CD4-positive, alpha-beta T cell (primary cell): Measurements from ENCODE around the gene TOMM40L. TPM values are rescaled to one million over a fixed set of nuclear protein-coding genes. Genes with fewer than 3 reads are reported as not detected.

ENCODE experiments used
- ATAC-seq: fragments of 200-7000 bp; cut with Tn5 transposase; one replicate; pipeline ENCODE4 v1.10.0; 2022; ENCODE audit warnings: mild to moderate bottlenecking; ENCODE audit not compliant: poor library complexity
- CTCF ChIA-PET: fragments of 350-600 bp; sonication (Branson Sonifier 250); formaldehyde crosslinking; loops from one replicate; lab custom pipeline; 2021; ENCODE audit warnings: antibody characterized with exemption, inconsistent platforms; lab: Charles Lee
- POLR2A ChIA-PET: fragments of 350-600 bp; sonication (Branson Sonifier 250); formaldehyde crosslinking; loops from one replicate; lab custom pipeline; 2021; ENCODE audit warnings: antibody characterized with exemption, inconsistent platforms; lab: Charles Lee
- DNase-seq, 14 experiments: peaks; one replicate each; pipeline ENCODE4 v3.0.0-alpha.2; 2013 to 2020; ENCODE audit warnings: mixed read lengths in 2 of 14
- H3K27ac ChIP-seq, 2 donors: one replicate each; pipeline versions ENCODE4 v1.5.1 to v1.7.0; 2013; ENCODE audit warnings: low read length in 2 of 2, low read depth in 1 of 2, mild to moderate bottlenecking in 1 of 2
- H3K27me3 ChIP-seq, 2 experiments: 1 replicate in 1 of 2; 2 replicates in 1 of 2; pipeline versions ENCODE4 v1.6.1 to v1.7.0; 2013; ENCODE audit warnings: low read length in 2 of 2, control low read depth in 1 of 2, mild to moderate bottlenecking in 1 of 2, moderate library complexity in 1 of 2; ENCODE audit not compliant: insufficient read depth in 2 of 2, control insufficient read depth in 1 of 2
- H3K36me3 ChIP-seq: one replicate; pipeline ENCODE4 v1.6.1; 2013; ENCODE audit warnings: low read length, control low read depth; ENCODE audit not compliant: insufficient read depth
- H3K4me1 ChIP-seq: one replicate; pipeline ENCODE4 v1.6.1; 2013; ENCODE audit warnings: low read length, control low read depth; ENCODE audit not compliant: insufficient read depth
- H3K4me3 ChIP-seq: one replicate; pipeline ENCODE4 v1.5.1; 2013; ENCODE audit warnings: mild to moderate bottlenecking, low read length, moderate library complexity
- H3K9me3 ChIP-seq, 2 experiments: 1 replicate in 1 of 2; 2 replicates in 1 of 2; pipeline versions ENCODE4 v1.6.1 to v1.7.0; 2013; ENCODE audit warnings: low read length in 2 of 2, mild to moderate bottlenecking in 2 of 2, control low read depth in 1 of 2, moderate library complexity in 1 of 2; ENCODE audit not compliant: control insufficient read depth in 1 of 2, insufficient read depth in 1 of 2
- H3K27ac Mint-ChIP-seq: one replicate; pipeline ENCODE4 v1.8.0; 2020; ENCODE audit warnings: mixed read lengths
- H3K27me3 Mint-ChIP-seq: one replicate; pipeline ENCODE4 v1.8.0; 2021; ENCODE audit warnings: mixed read lengths
- H3K36me3 Mint-ChIP-seq: one replicate; pipeline ENCODE4 v1.8.0; 2021; ENCODE audit warnings: low read depth, mixed read lengths
- H3K4me1 Mint-ChIP-seq: one replicate; pipeline ENCODE4 v1.8.0; 2021; ENCODE audit warnings: low read depth, mixed read lengths
- H3K4me3 Mint-ChIP-seq: one replicate; pipeline ENCODE4 v1.8.0; 2020; ENCODE audit warnings: mild to moderate bottlenecking, mixed read lengths
- H3K9me3 Mint-ChIP-seq: one replicate; pipeline ENCODE4 v1.8.0; 2020; ENCODE audit warnings: mixed read lengths
- CTCF ChIP-seq: fragments of 200-600 bp; IDR thresholded peaks from one replicate; pipeline ENCODE4 v1.8.0; 2022; ENCODE audit warnings: antibody characterized with exemption, mild to moderate bottlenecking
- intact Hi-C, 2 experiments: fragments of 100-400 bp; cut with DNase I in 1 of 2; cut with micrococcal nuclease in 1 of 2; formaldehyde crosslinking; loops; one replicate each; pipeline versions ENCODE4 v1.15.1 to v1.9.0; 2023 to 2025; cut with DNase I, micrococcal nuclease
- total RNA-seq, 174 experiments: library from RNA in 2 of 174; stranded (reverse) in 2 of 174; gene quantifications; one replicate each; pipeline ENCODE4 v1.2.3 and lab custom pipeline; 2021 to 2026

Gene TOMM40L
- total RNA-seq, 2 experiments from 2014 or later = 3.2 to 4.1 TPM

GRCh38 chr1:161196111-161196510 is 29.7 kb upstream of the TOMM40L start:
- H3K9me3 ChIP-seq = no peaks in the 10 kb centered on the region
- TF ChIP-seq CTCF = no peak
- no peak overlapping the region for H3K27ac ChIP-seq
- H3K4me1 ChIP-seq = peaks cover 67% of the 10 kb centered on the region
- CTCF ChIA-PET = interaction anchor here (0.5 kb wide), 1 partner anchor 98 kb away, joined by 3 read pairs; no protein-coding TSS in a partner anchor
- peak in 1 of 14 experiments; percentile 6 for DNase-seq
- no peak for ATAC-seq
- Mint-ChIP-seq H3K27ac (no peak overlapping the region), H3K36me3 (no peaks in the 10 kb centered on the region), H3K4me1 (peaks cover 37% of the 10 kb centered on the region), H3K9me3 (no peaks in the 10 kb centered on the region), H3K4me3 (no peak overlapping the region), H3K27me3 (no peaks in the 10 kb centered on the region)
- no peaks in the 10 kb centered on the region for H3K36me3 ChIP-seq
- H3K27me3 ChIP-seq = no peaks in the 10 kb centered on the region
- POLR2A ChIA-PET = interaction anchor here (1.4 to 2.4 kb wide), 2 partner anchors 11 to 29 kb away, joined by 3 to 5 read pairs; partner anchors contain the start of gene TOMM40L
- H3K4me3 ChIP-seq = no peak overlapping the region
- intact Hi-C loops = no loop called here

- H3K27me3 Mint-ChIP-seq = no peaks in the 10 kb centered on the region
- Histone ChIP-seq H3K27ac (no peak overlapping the region), H3K27me3 (no peaks in the 10 kb centered on the region), H3K36me3 (no peaks in the 10 kb centered on the region), H3K9me3 (no peaks in the 10 kb centered on the region), H3K4me1 (peaks cover 67% of the 10 kb centered on the region), H3K4me3 (no peak overlapping the region)
- no peaks in the 10 kb centered on the region for H3K9me3 Mint-ChIP-seq
- no peak for TF ChIP-seq CTCF
- peaks cover 41% of the 10 kb centered on the region for H3K4me1 Mint-ChIP-seq
- ChIA-PET CTCF (no interaction called here), POLR2A (interaction anchor here (0.6 to 1.4 kb wide), 3 partner anchors 29 to 597 kb away, joined by 3 read pairs; partner anchors contain the start of gene TOMM40L)
- no peak overlapping the region for H3K4me3 Mint-ChIP-seq
- H3K36me3 Mint-ChIP-seq = no peaks in the 10 kb centered on the region
- H3K27ac Mint-ChIP-seq = no peak overlapping the region
- DNase-seq = no peak
- ATAC-seq = no peak
- intact Hi-C loops = no loop called here
Observed at GRCh38 chr1:161196521-161197451, 29.1 kb upstream of the TOMM40L start.

GRCh38 chr1:161197560-161198193 is 28.2 kb upstream of the TOMM40L start:
- DNase-seq (no peak), ATAC-seq (no peak)
- Mint-ChIP-seq H3K27ac (peak overlapping the region; percentile 20), H3K9me3 (no peaks in the 10 kb centered on the region), H3K4me3 (no peak overlapping the region), H3K27me3 (no peaks in the 10 kb centered on the region), H3K4me1 (peaks cover 41% of the 10 kb centered on the region), H3K36me3 (peaks cover 8% of the 10 kb centered on the region)
- ChIA-PET POLR2A (interaction anchor here (0.7 kb wide), 1 partner anchor 108 kb away, joined by 3 read pairs; no protein-coding TSS in a partner anchor), CTCF (no interaction called here)
- no peaks in the 10 kb centered on the region for H3K36me3 ChIP-seq
- no peak overlapping the region for H3K4me3 ChIP-seq
- intact Hi-C loops = loop anchor here in 1 of 2 experiments (2.0 kb wide), 1 partner anchor 29 kb away; no protein-coding TSS in a partner anchor
- peaks cover 61% of the 10 kb centered on the region for H3K4me1 ChIP-seq
- no peaks in the 10 kb centered on the region for H3K27me3 ChIP-seq
- H3K27ac ChIP-seq = no peak overlapping the region
- no peak for TF ChIP-seq CTCF
- H3K9me3 ChIP-seq = no peaks in the 10 kb centered on the region
